COLO668 (cell line): ENCODE measurements around the gene OCSTAMP.
A peak's percentile ranks its signal among the peaks of the same experiment; 100 is the strongest.

ENCODE experiments used
- DNase-seq: peaks from one replicate; lab custom pipeline; 2025; ENCODE audit not compliant: unreplicated experiment; lab: John Stamatoyannopoulos, UW

OCSTAMP gene

GRCh38 chr20:46573788-46574584, 23.5 kb upstream of the OCSTAMP start:
- DNase-seq = no peak

GRCh38 chr20:46573234-46573633, 22.8 kb upstream of the OCSTAMP start:
- DNase-seq = no peak

GRCh38 chr20:46572790-46573189, 22.3 kb upstream of the OCSTAMP start:
- DNase-seq = no peak

- DNase-seq = no peak
These were observed 21.7 kb upstream of the OCSTAMP start for GRCh38 chr20:46572153-46572552.

GRCh38 chr20:46571418-46571817, 21.0 kb upstream of the OCSTAMP start:
- no peak for DNase-seq

- no peak for DNase-seq
These were observed 20.5 kb upstream of the OCSTAMP start for GRCh38 chr20:46570956-46571355.

- no peak for DNase-seq
These were observed 19.5 kb upstream of the OCSTAMP start for GRCh38 chr20:46569961-46570360.

- peak; percentile 78 for DNase-seq
These were observed 18.2 kb upstream of the OCSTAMP start for GRCh38 chr20:46568570-46569129.

- no peak for DNase-seq
These were observed 15.7 kb upstream of the OCSTAMP start for GRCh38 chr20:46566125-46566524.

- DNase-seq = no peak
These were observed 13.9 kb upstream of the OCSTAMP start for GRCh38 chr20:46564241-46564957.

- no peak for DNase-seq
These were observed 13.4 kb upstream of the OCSTAMP start for GRCh38 chr20:46563860-46564221.

- no peak for DNase-seq
These were observed 12.9 kb upstream of the OCSTAMP start for GRCh38 chr20:46563170-46563859.

- peak; percentile 60 for DNase-seq
These were observed 12.1 kb upstream of the OCSTAMP start for GRCh38 chr20:46562373-46563169.

GRCh38 chr20:46562009-46562372, 11.5 kb upstream of the OCSTAMP start:
- no peak for DNase-seq

GRCh38 chr20:46559685-46560440, 9.4 kb upstream of the OCSTAMP start:
- DNase-seq = no peak

GRCh38 chr20:46559001-46559400, 8.5 kb upstream of the OCSTAMP start:
- DNase-seq = no peak

GRCh38 chr20:46558511-46558959, 8.1 kb upstream of the OCSTAMP start:
- DNase-seq = peak; percentile 48

- DNase-seq = no peak
These were observed 6.9 kb upstream of the OCSTAMP start for GRCh38 chr20:46557231-46557956.

- DNase-seq = no peak
These were observed 5.0 kb upstream of the OCSTAMP start for GRCh38 chr20:46555370-46555956.
